Erythroblast (primary cell): ENCODE measurements around the gene ITGA11.

Experiments
- DNase-seq, 2 experiments: peaks; one replicate each; lab custom pipeline; 2025; lab: John Stamatoyannopoulos, UW
- GATA1 ChIP-seq: IDR thresholded peaks from 2 replicates; pipeline ENCODE4 v1.6.1; 2011; ENCODE audit warnings: low read depth, mild to moderate bottlenecking, control low read depth, low read length, moderate library complexity
- POLR2A ChIP-seq: IDR thresholded peaks from 2 replicates; pipeline ENCODE4 v1.6.1; 2011; ENCODE audit warnings: mild to moderate bottlenecking, low read length

ITGA11 gene

GRCh38 chr15:68341760-68342725 lies 89.9 kb downstream of the ITGA11 start:
- TF ChIP-seq POLR2A = no peak
- no peak for TF ChIP-seq GATA1
- no peak for DNase-seq

- TF ChIP-seq GATA1 = no peak
- DNase-seq = no peak
Measured at GRCh38 chr15:68340726-68341671, 91.0 kb downstream of the ITGA11 start.

GRCh38 chr15:68339481-68339880 lies 92.5 kb downstream of the ITGA11 start:
- TF ChIP-seq POLR2A (no peak), GATA1 (no peak)
- DNase-seq = no peak

GRCh38 chr15:68337826-68338225 lies 94.1 kb downstream of the ITGA11 start:
- DNase-seq = no peak
- TF ChIP-seq POLR2A = no peak
- no peak for TF ChIP-seq GATA1

- no peak for DNase-seq
- TF ChIP-seq GATA1 = no peak
- TF ChIP-seq POLR2A = no peak
Measured at GRCh38 chr15:68336516-68336915, 95.4 kb downstream of the ITGA11 start.

GRCh38 chr15:68335655-68336054 lies 96.3 kb downstream of the ITGA11 start:
- TF ChIP-seq GATA1 (no peak), POLR2A (no peak)
- DNase-seq = no peak

GRCh38 chr15:68335251-68335650 lies 96.7 kb downstream of the ITGA11 start:
- TF ChIP-seq POLR2A = no peak
- no peak for TF ChIP-seq GATA1
- no peak for DNase-seq

- DNase-seq = no peak
Measured at GRCh38 chr15:68334661-68335124, 97.3 kb downstream of the ITGA11 start.

GRCh38 chr15:68333775-68334470 lies 98.0 kb downstream of the ITGA11 start:
- no peak for DNase-seq
- TF ChIP-seq POLR2A (no peak), GATA1 (no peak)

More at GRCh38 chr15:68334661-68335124, 97.3 kb downstream of the ITGA11 start:
- no peak for TF ChIP-seq POLR2A
- TF ChIP-seq GATA1 = no peak

GRCh38 chr15:68332266-68332665 lies 99.7 kb downstream of the ITGA11 start:
- DNase-seq = no peak
- TF ChIP-seq POLR2A (no peak), GATA1 (no peak)

GRCh38 chr15:68330901-68331300 lies 101.1 kb downstream of the ITGA11 start:
- no peak for DNase-seq
- no peak for TF ChIP-seq GATA1
- no peak for TF ChIP-seq POLR2A

- no peak for DNase-seq
Measured at GRCh38 chr15:68330416-68330815, 101.5 kb downstream of the ITGA11 start.

GRCh38 chr15:68328964-68329363 lies 103.0 kb downstream of the ITGA11 start:
- no peak for DNase-seq
- TF ChIP-seq POLR2A = no peak
- no peak for TF ChIP-seq GATA1

More at GRCh38 chr15:68330416-68330815, 101.5 kb downstream of the ITGA11 start:
- TF ChIP-seq GATA1 = no peak
- TF ChIP-seq POLR2A = no peak
